ENCODE measurements around the gene GRAMD4.

The GRAMD4 gene

DNA sequence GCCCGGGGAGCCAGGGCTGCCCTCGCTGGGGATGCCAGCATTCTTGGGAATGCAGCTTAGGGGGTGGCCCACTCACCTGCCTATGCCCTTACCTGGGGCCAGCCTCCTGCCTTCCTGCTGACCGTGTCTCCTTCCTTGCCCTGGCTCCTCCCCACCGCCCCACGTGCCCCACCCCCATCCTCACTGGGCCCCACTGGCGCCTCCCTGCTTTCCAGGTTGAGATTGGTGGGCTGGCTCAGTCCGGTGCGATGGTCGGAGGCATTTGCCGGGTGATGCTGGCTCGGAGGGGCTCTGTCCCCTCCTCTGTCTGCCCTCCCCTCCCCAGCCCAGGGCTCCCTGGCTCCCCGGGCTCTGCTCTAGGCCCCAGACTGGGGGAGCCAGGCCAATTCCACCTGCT lies 34.1 kb upstream of the GRAMD4 start:
- Histone ChIP-seq H2AFZ (ENCODE audit: low read length) (no peak overlapping the region), H3K9me2 (replicated peaks; ENCODE audit: insufficient read depth, low read length) (no peaks in the 10 kb centered on the region), H3K4me2 (ENCODE audit: low read depth, low read length) (no peak overlapping the region), H3K27me3 (replicated peaks; ENCODE audit: insufficient read depth, low read length) (no peaks in the 10 kb centered on the region), H3K79me2 (ENCODE audit: low read length) (no peaks in the 10 kb centered on the region), H3K9me3 (replicated peaks; ENCODE audit: insufficient read depth, low read length) (no peaks in the 10 kb centered on the region), H4K20me1 (ENCODE audit: insufficient read depth, low read length) (no peaks in the 10 kb centered on the region), H3F3A (ENCODE audit: insufficient read depth, low read length) (no peaks in the 10 kb centered on the region), H3K36me3 (replicated peaks; ENCODE audit: insufficient read depth, low read length) (no peaks in the 10 kb centered on the region), H3K4me3 (ENCODE audit: low read length) (no peak overlapping the region), H3K27ac (ENCODE audit: low read length) (no peak overlapping the region), H3K4me1 (ENCODE audit: low read length) (peaks cover 15% of the 10 kb centered on the region), H3K9ac (ENCODE audit: low read length) (no peak overlapping the region)
- no peak for TF ChIP-seq EZH2 (optimal IDR thresholded peaks at IDR 0.05; ENCODE audit: low read depth, low read length)
- no peak for TF ChIP-seq CTCF (IDR thresholded peaks at IDR 0.05; ENCODE audit: low read length)
- no peak for TF ChIP-seq EZH2phosphoT487 (IDR thresholded peaks at IDR 0.05; ENCODE audit: low read length)
- no peak for DNase-seq

- Histone ChIP-seq H4K20me1 (ENCODE audit: insufficient read depth, low read length) (no peaks in the 10 kb centered on the region), H3F3A (ENCODE audit: insufficient read depth, low read length) (no peaks in the 10 kb centered on the region), H3K9ac (ENCODE audit: low read length) (no peak overlapping the region), H2AFZ (ENCODE audit: low read length) (no peak overlapping the region), H3K9me3 (replicated peaks; ENCODE audit: insufficient read depth, low read length) (no peaks in the 10 kb centered on the region), H3K4me3 (ENCODE audit: low read length) (no peak overlapping the region), H3K4me2 (ENCODE audit: low read depth, low read length) (no peak overlapping the region), H3K4me1 (ENCODE audit: low read length) (peaks cover 15% of the 10 kb centered on the region), H3K79me2 (ENCODE audit: low read length) (no peaks in the 10 kb centered on the region), H3K36me3 (replicated peaks; ENCODE audit: insufficient read depth, low read length) (no peaks in the 10 kb centered on the region), H3K27ac (ENCODE audit: low read length) (no peak overlapping the region), H3K27me3 (replicated peaks; ENCODE audit: insufficient read depth, low read length) (no peaks in the 10 kb centered on the region), H3K9me2 (replicated peaks; ENCODE audit: insufficient read depth, low read length) (no peaks in the 10 kb centered on the region)
- DNase-seq, result no peak
- TF ChIP-seq CTCF (IDR thresholded peaks at IDR 0.05; ENCODE audit: low read length) (no peak), EZH2phosphoT487 (IDR thresholded peaks at IDR 0.05; ENCODE audit: low read length) (no peak), EZH2 (optimal IDR thresholded peaks at IDR 0.05; ENCODE audit: low read depth, low read length) (no peak)
Observed at GRCh38 chr22:46586531-46587011, 33.6 kb upstream of the GRAMD4 start.

DNA sequence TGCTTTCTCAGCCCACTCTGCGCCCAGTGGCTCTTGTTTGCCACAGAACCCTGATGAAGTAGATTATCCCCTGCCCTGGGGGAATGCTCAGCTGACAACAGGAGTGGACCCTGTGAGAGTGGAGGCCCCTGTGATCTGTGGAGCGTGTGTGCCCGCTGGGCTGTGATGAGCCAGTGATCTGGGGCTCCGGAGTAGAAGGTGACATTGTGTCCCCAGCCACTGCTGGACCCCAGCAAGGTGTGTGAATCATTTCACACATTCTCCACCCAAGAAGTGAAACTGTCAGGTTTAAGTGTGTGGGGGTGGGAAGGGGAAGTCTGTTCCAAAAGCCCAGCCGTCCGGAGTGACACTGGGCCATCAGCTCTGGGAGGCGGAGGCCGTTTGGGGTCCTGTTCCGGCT lies 33.1 kb upstream of the GRAMD4 start:
- Histone ChIP-seq H3K36me3 (replicated peaks; ENCODE audit: insufficient read depth, low read length) (no peaks in the 10 kb centered on the region), H3K9me2 (replicated peaks; ENCODE audit: insufficient read depth, low read length) (no peaks in the 10 kb centered on the region), H3K4me1 (ENCODE audit: low read length) (peaks cover 17% of the 10 kb centered on the region), H3K4me3 (ENCODE audit: low read length) (no peak overlapping the region), H3K9me3 (replicated peaks; ENCODE audit: insufficient read depth, low read length) (no peaks in the 10 kb centered on the region), H4K20me1 (ENCODE audit: insufficient read depth, low read length) (no peaks in the 10 kb centered on the region), H3K4me2 (ENCODE audit: low read depth, low read length) (peak overlapping the region; percentile 61), H2AFZ (ENCODE audit: low read length) (0 out of 2 replicates have a peak overlapping the region, but pooled peaks have one; percentile 57), H3K79me2 (ENCODE audit: low read length) (no peaks in the 10 kb centered on the region), H3K27ac (ENCODE audit: low read length) (no peak overlapping the region; the same call in 1 of the 2 replicates), H3F3A (ENCODE audit: insufficient read depth, low read length) (no peaks in the 10 kb centered on the region), H3K9ac (ENCODE audit: low read length) (peak overlapping the region; percentile 36; the same call in 1 of the 2 replicates), H3K27me3 (replicated peaks; ENCODE audit: insufficient read depth, low read length) (no peaks in the 10 kb centered on the region)
- no peak for DNase-seq
- TF ChIP-seq CTCF (IDR thresholded peaks at IDR 0.05; ENCODE audit: low read length) (no peak), EZH2 (optimal IDR thresholded peaks at IDR 0.05; ENCODE audit: low read depth, low read length) (no peak), EZH2phosphoT487 (IDR thresholded peaks at IDR 0.05; ENCODE audit: low read length) (no peak)

Data from MM.1S (cell line).